Choroid plexus epithelial cell (primary cell): ENCODE data around the gene TPRA1.

Source experiments
- DNase-seq: peaks from one replicate; pipeline ENCODE4 v3.0.0-alpha.2; 2010; ENCODE audit warnings: low read depth
- H3K4me3 ChIP-seq: 2 replicates; pipeline ENCODE4 v1.5.1; 2011; ENCODE audit warnings: low read depth, mild to moderate bottlenecking, control low read depth, low read length, moderate library complexity
- CTCF ChIP-seq: conservative IDR thresholded peaks from 2 replicates; pipeline ENCODE4 v1.5.1; 2011; ENCODE audit warnings: low read depth, mild to moderate bottlenecking, control low read depth, inconsistent platforms, low read length, moderate library complexity

The TPRA1 gene

GRCh38 chr3:127624063-127624462, 33.5 kb upstream of the TPRA1 start:
- DNase-seq: no peak
- no peak for TF ChIP-seq CTCF
- H3K4me3 ChIP-seq: no peak overlapping the region

GRCh38 chr3:127622772-127623576, 32.4 kb upstream of the TPRA1 start:
- no peak overlapping the region for H3K4me3 ChIP-seq
- no peak for TF ChIP-seq CTCF
- no peak for DNase-seq

- DNase-seq: no peak
- TF ChIP-seq CTCF: no peak
- no peak overlapping the region for H3K4me3 ChIP-seq
Measured at GRCh38 chr3:127622031-127622430, 31.5 kb upstream of the TPRA1 start.

- DNase-seq: no peak
- no peak for TF ChIP-seq CTCF
- H3K4me3 ChIP-seq: no peak overlapping the region
Measured at GRCh38 chr3:127620637-127621375, 30.3 kb upstream of the TPRA1 start.

- DNase-seq: no peak
- no peak overlapping the region for H3K4me3 ChIP-seq
- TF ChIP-seq CTCF: no peak
Measured at GRCh38 chr3:127618891-127619290, 28.4 kb upstream of the TPRA1 start.

- no peak for TF ChIP-seq CTCF
- no peak overlapping the region for H3K4me3 ChIP-seq
- DNase-seq: no peak
Measured at GRCh38 chr3:127616836-127617605, 26.5 kb upstream of the TPRA1 start.
